HepG2 (cell line): Measurements from ENCODE around the gene TGM5. TPM values are rescaled to one million over a fixed set of nuclear protein-coding genes. Genes with fewer than 3 reads are reported as not detected.
"Not testable (repeated sequence)": the region's sequence is repeated elsewhere in the genome, so short reads cannot be mapped to it uniquely, and the experiment has no call there.

Experiments used
- ATAC-seq: fragments of 200-7000 bp; cut with Tn5 transposase; 3 replicates; pipeline ENCODE4 v1.9.1; 2020; ENCODE audit warnings: mild to moderate bottlenecking, moderate library complexity
- BruUV-seq: library from RNA; stranded (reverse); fragments of 400-500 nt; replicated peaks from 2 replicates; lab custom pipeline; 2021; lab: Mats Ljungman, UMichigan
- CTCF ChIA-PET: fragments of 300-600 bp; formaldehyde crosslinking; extraction: SDS; loops from one replicate; lab custom pipeline; 2021; ENCODE audit warnings: low total read pairs, inconsistent platforms, low intra/inter-chr PET ratio; lab: Yijun Ruan, JAX
- POLR2A ChIA-PET: fragments of 350-600 bp; sonication (Branson Sonifier 250); formaldehyde crosslinking; loops from one replicate; lab custom pipeline; 2020; ENCODE audit warnings: antibody characterized with exemption, inconsistent platforms; lab: Yijun Ruan, JAX
- DNase-seq: peaks from one replicate; pipeline ENCODE4 v3.0.0-alpha.2; 2015; ENCODE audit warnings: low spot score
- FAIRE-seq: peaks from 3 replicates; lab custom pipeline; 2011; peaks lifted over from hg19 to GRCh38; lab: Jason Lieb, UNC
- H2AFZ ChIP-seq: one replicate; pipeline ENCODE4 v1.6.1; 2011; ENCODE audit warnings: low read length, inconsistent platforms
- H3K27ac ChIP-seq: fragments of 300-600 bp; 3 replicates; pipeline ENCODE4 v1.8.0; 2011; ENCODE audit warnings: mixed run types, mild to moderate bottlenecking, mixed read lengths, low read length, inconsistent platforms; ENCODE audit not compliant: insufficient read depth; ENCODE audit errors: extremely low read length
- H3K27me3 ChIP-seq, 2 experiments: fragments of 200-600 bp in 1 of 2; 2 replicates in 1 of 2; 3 replicates in 1 of 2; pipeline versions ENCODE4 v1.6.0 to v1.8.0; 2011; ENCODE audit warnings: low read length in 2 of 2, mild to moderate bottlenecking in 2 of 2, moderate library complexity in 2 of 2, inconsistent platforms in 1 of 2; ENCODE audit not compliant: insufficient read depth in 2 of 2, control insufficient read depth in 1 of 2
- H3K36me3 ChIP-seq, 2 experiments: fragments of 200-600 bp in 1 of 2; replicated peaks in 1 of 2; 2 replicates in 1 of 2; 3 replicates in 1 of 2; pipeline versions ENCODE4 v1.5.1 to v1.8.0; 2011; ENCODE audit warnings: low read length in 2 of 2, inconsistent platforms in 1 of 2; ENCODE audit not compliant: insufficient read depth in 2 of 2, control insufficient read depth in 1 of 2
- H3K4me1 ChIP-seq: 2 replicates; pipeline ENCODE4 v1.5.1; 2012; ENCODE audit warnings: low read length, inconsistent platforms; ENCODE audit not compliant: insufficient read depth
- H3K4me2 ChIP-seq: 2 replicates; pipeline ENCODE4 v1.6.0; 2011; ENCODE audit warnings: low read depth, low read length, inconsistent platforms
- H3K4me3 ChIP-seq, 3 experiments: fragments of 200-600 bp in 1 of 3; sonication (generic), shearing (Covaris generic) in 1 of 3; replicated peaks in 1 of 3; 2 replicates each; pipeline ENCODE4 v1.5.1; 2011 to 2016; ENCODE audit warnings: low read length in 3 of 3, inconsistent platforms in 2 of 3, low read depth in 2 of 3, mild to moderate bottlenecking in 2 of 3, control low read depth in 1 of 3, mixed read lengths in 1 of 3; ENCODE audit not compliant: insufficient read depth in 1 of 3
- H3K79me2 ChIP-seq: one replicate; pipeline ENCODE4 v1.6.1; 2011; ENCODE audit warnings: low read length, inconsistent platforms; ENCODE audit not compliant: insufficient read depth
- H3K9ac ChIP-seq: 2 replicates; pipeline ENCODE4 v1.6.0; 2011; ENCODE audit warnings: mild to moderate bottlenecking, low read depth, low read length, inconsistent platforms; ENCODE audit not compliant: insufficient read depth
- H3K9me3 ChIP-seq: 2 replicates; pipeline ENCODE4 v1.5.1; 2012; ENCODE audit warnings: mild to moderate bottlenecking, low read length
- H4K20me1 ChIP-seq: 2 replicates; pipeline ENCODE4 v1.6.0; 2011; ENCODE audit warnings: inconsistent platforms, mild to moderate bottlenecking, low read length, moderate library complexity; ENCODE audit not compliant: insufficient read depth
- BRD4 ChIP-seq: sonication (generic); formaldehyde crosslinking; IDR thresholded peaks from 2 replicates; pipeline ENCODE4 v1.4.0; 2020; ENCODE audit warnings: missing genetic modification reagents
- MAFF ChIP-seq: IDR thresholded peaks from 2 replicates; pipeline ENCODE4 v1.6.1; 2011; ENCODE audit warnings: low read depth, low read length, improper control_type of control experiment
- NCOA1 ChIP-seq: sonication (generic); formaldehyde crosslinking; IDR thresholded peaks from 2 replicates; pipeline ENCODE4 v1.9.0; 2021; ENCODE audit warnings: missing genetic modification reagents
- ZFAT ChIP-seq: sonication (generic); formaldehyde crosslinking; conservative IDR thresholded peaks from 2 replicates; pipeline ENCODE4 v1.8.1; 2023; ENCODE audit warnings: missing genetic modification reagents, inconsistent platforms
- ZNF367 ChIP-seq: sonication (generic); formaldehyde crosslinking; IDR thresholded peaks from 2 replicates; pipeline ENCODE4 v1.4.0; 2020; ENCODE audit warnings: missing genetic modification reagents, borderline replicate concordance
- ZNF704 ChIP-seq: sonication (generic); formaldehyde crosslinking; IDR thresholded peaks from 2 replicates; pipeline ENCODE4 v1.8.1; 2023; ENCODE audit warnings: mild to moderate bottlenecking, inconsistent platforms, moderate library complexity, missing genetic modification reagents, borderline replicate concordance
- ZNF747 ChIP-seq: sonication (generic); formaldehyde crosslinking; IDR thresholded peaks from 2 replicates; pipeline ENCODE4 v1.8.1; 2023; ENCODE audit warnings: missing genetic modification reagents, mild to moderate bottlenecking, borderline replicate concordance
- ZZZ3 ChIP-seq: sonication (generic); formaldehyde crosslinking; IDR thresholded peaks from 2 replicates; pipeline ENCODE4 v1.4.0; 2020; ENCODE audit warnings: missing genetic modification reagents, mild to moderate bottlenecking, borderline replicate concordance
- WGBS: methylation state at CpG from one replicate; pipeline ENCODE4 v1.1.6; 2017; ENCODE audit warnings: low lambda C conversion rate; 5-methylcytosine and 5-hydroxymethylcytosine counted together
- in situ Hi-C: cut with HindIII; loops from 2 replicates; pipeline ENCODE4 v1.10.0; 2017; ENCODE audit warnings: low pct_unique_long_range_greater_than_20kb; ENCODE audit not compliant: extremely low pct_ligation_motif_present
- intact Hi-C: fragments of 100-400 bp; cut with micrococcal nuclease; formaldehyde crosslinking; loops from one replicate; pipeline ENCODE4 v1.10.0; 2022; ENCODE audit not compliant: unreplicated experiment
- polyA plus RNA-seq, 8 experiments: library from polyadenylated mRNA; depleted of rRNA in 3 of 8; stranded (reverse) in 7 of 8; unstranded in 1 of 8; fragments of >200 nt; fragmentation: Illumina TruSeq in 4 of 8; extraction: Trizol in 4 of 8; gene quantifications; 2 replicates each; pipeline versions ENCODE4 v1.2.1 to v1.2.3, GENCODE V29; 2011 to 2016; ENCODE audit warnings: low read depth in 4 of 8, missing spikeins in 1 of 8, mixed read lengths in 1 of 8; ENCODE audit not compliant: insufficient read depth in 1 of 8
- total RNA-seq, 5 experiments: library from RNA; depleted of rRNA; stranded (reverse); fragments of >200 nt; fragmentation: Illumina TruSeq; extraction: Trizol; gene quantifications; 2 replicates each; pipeline ENCODE4 v1.2.3, GENCODE V29; 2016; ENCODE audit warnings: low read depth in 1 of 5
- TF ChIP-seq, protein P1 (sequence below): sonication (generic); formaldehyde crosslinking; IDR thresholded peaks from 2 replicates; pipeline ENCODE4 v1.8.0; 2022; ENCODE audit warnings: missing genetic modification reagents, mild to moderate bottlenecking, moderate library complexity, borderline replicate concordance
- TF ChIP-seq, protein P2 (sequence below): sonication (generic); formaldehyde crosslinking; IDR thresholded peaks from 2 replicates; pipeline ENCODE4 v1.4.0; 2020; ENCODE audit warnings: missing genetic modification reagents

TGM5 gene
- total and polyA plus RNA-seq, 2 of the 13 experiments (the other 11 are each of a cell fraction or from before 2014, with no cell fraction given): 0.18 to 0.65 TPM

GRCh38 chr15:43273243-43273642 lies 6.5 kb upstream of the TGM5 start:
- WGBS: 0% methylated on average over 2 of the region's 2 CpGs
- in situ Hi-C loops: no loop called here
- ChIA-PET POLR2A (no interaction called here), CTCF (no interaction called here)
- no TSS peak for BruUV-seq
- TF ChIP-seq MAFF: no peak
- TF ChIP-seq, protein P1, sequence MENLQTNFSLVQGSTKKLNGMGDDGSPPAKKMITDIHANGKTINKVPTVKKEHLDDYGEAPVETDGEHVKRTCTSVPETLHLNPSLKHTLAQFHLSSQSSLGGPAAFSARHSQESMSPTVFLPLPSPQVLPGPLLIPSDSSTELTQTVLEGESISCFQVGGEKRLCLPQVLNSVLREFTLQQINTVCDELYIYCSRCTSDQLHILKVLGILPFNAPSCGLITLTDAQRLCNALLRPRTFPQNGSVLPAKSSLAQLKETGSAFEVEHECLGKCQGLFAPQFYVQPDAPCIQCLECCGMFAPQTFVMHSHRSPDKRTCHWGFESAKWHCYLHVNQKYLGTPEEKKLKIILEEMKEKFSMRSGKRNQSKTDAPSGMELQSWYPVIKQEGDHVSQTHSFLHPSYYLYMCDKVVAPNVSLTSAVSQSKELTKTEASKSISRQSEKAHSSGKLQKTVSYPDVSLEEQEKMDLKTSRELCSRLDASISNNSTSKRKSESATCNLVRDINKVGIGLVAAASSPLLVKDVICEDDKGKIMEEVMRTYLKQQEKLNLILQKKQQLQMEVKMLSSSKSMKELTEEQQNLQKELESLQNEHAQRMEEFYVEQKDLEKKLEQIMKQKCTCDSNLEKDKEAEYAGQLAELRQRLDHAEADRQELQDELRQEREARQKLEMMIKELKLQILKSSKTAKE: no peak
- TF ChIP-seq, protein P2, sequence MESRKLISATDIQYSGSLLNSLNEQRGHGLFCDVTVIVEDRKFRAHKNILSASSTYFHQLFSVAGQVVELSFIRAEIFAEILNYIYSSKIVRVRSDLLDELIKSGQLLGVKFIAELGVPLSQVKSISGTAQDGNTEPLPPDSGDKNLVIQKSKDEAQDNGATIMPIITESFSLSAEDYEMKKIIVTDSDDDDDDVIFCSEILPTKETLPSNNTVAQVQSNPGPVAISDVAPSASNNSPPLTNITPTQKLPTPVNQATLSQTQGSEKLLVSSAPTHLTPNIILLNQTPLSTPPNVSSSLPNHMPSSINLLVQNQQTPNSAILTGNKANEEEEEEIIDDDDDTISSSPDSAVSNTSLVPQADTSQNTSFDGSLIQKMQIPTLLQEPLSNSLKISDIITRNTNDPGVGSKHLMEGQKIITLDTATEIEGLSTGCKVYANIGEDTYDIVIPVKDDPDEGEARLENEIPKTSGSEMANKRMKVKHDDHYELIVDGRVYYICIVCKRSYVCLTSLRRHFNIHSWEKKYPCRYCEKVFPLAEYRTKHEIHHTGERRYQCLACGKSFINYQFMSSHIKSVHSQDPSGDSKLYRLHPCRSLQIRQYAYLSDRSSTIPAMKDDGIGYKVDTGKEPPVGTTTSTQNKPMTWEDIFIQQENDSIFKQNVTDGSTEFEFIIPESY: no peak
- TF ChIP-seq ZNF367 (CRISPR knock-in tag): no peak
- TF ChIP-seq NCOA1 (CRISPR knock-in tag): no peak
- no peak for TF ChIP-seq ZFAT (CRISPR knock-in tag)
- no peak for TF ChIP-seq ZZZ3 (CRISPR knock-in tag)
- TF ChIP-seq BRD4: no peak
- TF ChIP-seq ZNF747 (CRISPR knock-in tag): no peak
- no peak for TF ChIP-seq ZNF704 (CRISPR knock-in tag)
- no peak overlapping the region for H3K4me3 ChIP-seq
- H3K9me3 ChIP-seq: no peaks in the 10 kb centered on the region
- no peak overlapping the region for H3K9ac ChIP-seq
- no peak overlapping the region for H3K27ac ChIP-seq
- no peaks in the 10 kb centered on the region for H3K79me2 ChIP-seq
- peaks cover 3 to 48% of the 10 kb centered on the region in 2 experiments; a peak in 3 of 5 replicates for H3K27me3 ChIP-seq
- H3K4me1 ChIP-seq: no peaks in the 10 kb centered on the region
- no peak for FAIRE-seq
- H3K36me3 ChIP-seq: no peaks in the 10 kb centered on the region
- no peak for DNase-seq
- no peaks in the 10 kb centered on the region for H4K20me1 ChIP-seq
- no peak overlapping the region for H2AFZ ChIP-seq
- intact Hi-C loops: loop anchor here (5.0 kb wide), 1 partner anchor 661 kb away; no protein-coding TSS in a partner anchor
- ATAC-seq: no peak
- H3K4me2 ChIP-seq: no peak overlapping the region

DNA sequence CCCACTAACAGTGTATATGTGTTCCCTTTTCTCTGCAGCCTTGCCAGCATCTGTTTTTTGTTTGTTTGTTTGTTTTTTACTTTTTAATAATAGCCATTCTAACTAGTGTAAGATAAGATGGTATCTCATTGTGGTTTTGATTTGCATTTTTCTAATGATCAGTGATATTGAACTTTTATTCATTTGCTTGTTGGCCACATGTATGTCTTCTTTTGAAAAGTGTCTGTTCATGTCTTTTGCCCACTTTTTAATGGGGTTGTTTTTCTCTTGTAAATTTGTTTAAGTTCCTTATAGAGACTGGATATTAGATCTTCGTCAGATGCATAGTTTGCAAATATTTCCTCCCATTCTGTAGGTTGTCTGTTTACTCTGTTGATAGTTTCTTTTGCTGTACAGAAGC lies 5.2 kb upstream of the TGM5 start:
- WGBS: 2% methylated on average over 1 of the region's 1 CpG
- H3K9ac ChIP-seq, BruUV-seq, H3K79me2 ChIP-seq, H3K4me1 ChIP-seq, FAIRE-seq, H4K20me1 ChIP-seq, CTCF ChIA-PET, H2AFZ ChIP-seq, H3K4me2 ChIP-seq, DNase-seq, H3K36me3 ChIP-seq, H3K27ac ChIP-seq, POLR2A ChIA-PET, H3K9me3 ChIP-seq, ATAC-seq, H3K4me3 ChIP-seq, in situ Hi-C loops: not testable (repeated sequence)
- intact Hi-C loops: loop anchor here (5.0 kb wide), 1 partner anchor 660 kb away; no protein-coding TSS in a partner anchor
- peaks cover 3 to 42% of the 10 kb centered on the region in 2 experiments; a peak in 3 of 5 replicates for H3K27me3 ChIP-seq
